WI38 (cell line): ENCODE data around the gene IER3IP1.
A peak's percentile ranks its signal among the peaks of the same experiment; 100 is the strongest.
"Not testable (repeated sequence)": the region's sequence is repeated elsewhere in the genome, so short reads cannot be mapped to it uniquely, and the experiment has no call there.

ENCODE experiments used
- H3K4me3 ChIP-seq: 2 replicates; pipeline ENCODE4 v1.5.1; 2011; ENCODE audit warnings: low read depth, mild to moderate bottlenecking, control low read depth, low read length
- TF ChIP-seq, protein P1 (sequence below): IDR thresholded peaks from 2 replicates; pipeline ENCODE4 v1.5.1; 2012; ENCODE audit warnings: low read depth, mild to moderate bottlenecking, control low read depth, low read length

Gene IER3IP1, protein sequence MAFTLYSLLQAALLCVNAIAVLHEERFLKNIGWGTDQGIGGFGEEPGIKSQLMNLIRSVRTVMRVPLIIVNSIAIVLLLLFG

GRCh38 chr18:47175898-47176575 is at the start of gene IER3IP1:
TSS of gene IER3IP1 (minus strand) at chr18:47176364. CDS start at chr18:47176277, 87 bp downstream.
- H3K4me3 ChIP-seq = peak within 1 kb of the TSS; percentile 70
- TF ChIP-seq, protein P1, sequence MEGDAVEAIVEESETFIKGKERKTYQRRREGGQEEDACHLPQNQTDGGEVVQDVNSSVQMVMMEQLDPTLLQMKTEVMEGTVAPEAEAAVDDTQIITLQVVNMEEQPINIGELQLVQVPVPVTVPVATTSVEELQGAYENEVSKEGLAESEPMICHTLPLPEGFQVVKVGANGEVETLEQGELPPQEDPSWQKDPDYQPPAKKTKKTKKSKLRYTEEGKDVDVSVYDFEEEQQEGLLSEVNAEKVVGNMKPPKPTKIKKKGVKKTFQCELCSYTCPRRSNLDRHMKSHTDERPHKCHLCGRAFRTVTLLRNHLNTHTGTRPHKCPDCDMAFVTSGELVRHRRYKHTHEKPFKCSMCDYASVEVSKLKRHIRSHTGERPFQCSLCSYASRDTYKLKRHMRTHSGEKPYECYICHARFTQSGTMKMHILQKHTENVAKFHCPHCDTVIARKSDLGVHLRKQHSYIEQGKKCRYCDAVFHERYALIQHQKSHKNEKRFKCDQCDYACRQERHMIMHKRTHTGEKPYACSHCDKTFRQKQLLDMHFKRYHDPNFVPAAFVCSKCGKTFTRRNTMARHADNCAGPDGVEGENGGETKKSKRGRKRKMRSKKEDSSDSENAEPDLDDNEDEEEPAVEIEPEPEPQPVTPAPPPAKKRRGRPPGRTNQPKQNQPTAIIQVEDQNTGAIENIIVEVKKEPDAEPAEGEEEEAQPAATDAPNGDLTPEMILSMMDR = no peak

- TF ChIP-seq, protein P1 = peak; percentile 23; the same call in 1 of the 2 replicates
- no peak overlapping the region for H3K4me3 ChIP-seq
These were observed 39.5 kb upstream of the IER3IP1 start for GRCh38 chr18:47215554-47216138.

DNA sequence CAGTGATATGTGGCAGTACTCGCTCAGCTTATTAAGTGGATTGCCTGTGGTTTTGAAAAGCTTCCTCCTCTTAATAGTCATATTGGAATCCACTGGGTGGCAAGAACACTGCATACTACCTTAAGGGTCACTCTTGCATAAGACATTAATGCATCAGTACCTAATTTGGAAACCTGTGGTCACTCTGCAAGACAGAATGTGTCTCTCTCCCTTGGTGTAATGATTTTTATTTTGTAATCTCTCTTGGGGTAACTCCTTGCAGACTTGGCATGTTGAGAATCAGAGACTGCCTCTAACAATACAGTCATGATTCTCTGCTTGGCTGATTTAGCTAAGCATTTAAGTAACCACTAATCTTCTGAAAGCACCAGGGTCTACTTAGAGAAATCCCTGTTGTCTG is 33.0 kb upstream of the IER3IP1 start:
- H3K4me3 ChIP-seq = no peak overlapping the region
- TF ChIP-seq, protein P1 = no peak

- TF ChIP-seq, protein P1 = no peak
- H3K4me3 ChIP-seq = no peak overlapping the region
These were observed 30.9 kb upstream of the IER3IP1 start for GRCh38 chr18:47206945-47207637.

- H3K4me3 ChIP-seq = no peak overlapping the region
- TF ChIP-seq, protein P1 = peak; percentile 89
These were observed 28.9 kb upstream of the IER3IP1 start for GRCh38 chr18:47204908-47205522.

DNA sequence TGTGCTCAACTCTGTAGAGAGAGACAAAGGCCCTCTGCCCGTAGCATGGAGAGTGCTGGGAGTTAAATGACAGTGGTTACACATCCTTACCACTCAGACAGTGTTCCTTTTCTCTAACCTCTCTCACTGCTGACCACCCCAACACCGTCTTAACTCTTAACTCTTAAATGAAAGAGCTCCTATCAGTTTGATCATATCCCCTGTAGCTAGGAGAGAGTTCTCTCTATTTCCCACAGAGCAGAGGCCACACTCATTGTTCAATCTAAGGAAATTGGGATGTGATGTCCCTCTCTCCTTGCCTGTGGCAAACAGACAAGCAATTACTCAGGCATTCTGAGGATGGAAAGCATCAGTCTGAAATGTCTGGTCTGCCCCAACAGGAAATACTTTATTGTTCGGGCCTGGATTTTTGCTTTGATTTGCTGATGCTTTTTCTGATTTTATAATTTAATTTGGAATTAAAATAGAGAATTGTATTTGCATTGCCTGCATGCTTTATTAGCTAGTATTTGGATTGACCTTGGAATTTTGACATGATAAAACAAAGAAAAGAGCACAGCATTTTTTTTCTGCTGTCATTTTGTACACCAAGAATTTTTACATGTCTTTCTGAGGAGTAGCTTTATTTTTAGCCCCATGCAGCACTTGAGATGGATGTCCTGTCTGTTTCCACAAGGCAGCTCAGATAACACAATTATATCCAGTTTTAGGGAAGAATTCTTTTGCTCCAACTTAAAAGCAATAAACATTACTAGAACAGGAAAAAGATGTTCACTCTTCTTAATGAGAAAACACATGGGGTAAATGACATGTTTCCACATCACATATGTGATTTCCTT is 27.7 kb upstream of the IER3IP1 start:
- TF ChIP-seq, protein P1 = no peak
- H3K4me3 ChIP-seq = no peak overlapping the region

- H3K4me3 ChIP-seq = not testable (repeated sequence)
These were observed 19.8 kb upstream of the IER3IP1 start for GRCh38 chr18:47195961-47196360.
